HepG2 (cell line): ENCODE data around the gene CEP78. TPM values are rescaled to one million over a fixed set of nuclear protein-coding genes. Genes with fewer than 3 reads are reported as not detected.

ENCODE experiments used
- ETS1 ChIP-seq: sonication (generic); formaldehyde crosslinking; IDR thresholded peaks from 2 replicates; pipeline ENCODE4 v1.4.0; 2020; ENCODE audit warnings: missing genetic modification reagents
- MEF2D ChIP-seq: sonication (generic); formaldehyde crosslinking; IDR thresholded peaks from 2 replicates; pipeline ENCODE4 v1.5.1; 2020; ENCODE audit warnings: mild to moderate bottlenecking, missing genetic modification reagents
- MXI1 ChIP-seq: IDR thresholded peaks from 3 replicates; pipeline ENCODE4 v1.6.1; 2012; ENCODE audit warnings: low read depth, low read length, inconsistent platforms, borderline replicate concordance
- PTBP1 ChIP-seq: fragments of 200-400 bp; formaldehyde crosslinking; IDR thresholded peaks from 2 replicates; pipeline ENCODE4 v1.6.1; 2018; ENCODE audit warnings: low read length, low read depth; ENCODE audit not compliant: poor library complexity, severe bottlenecking
- TP53 ChIP-seq: sonication (generic); formaldehyde crosslinking; conservative IDR thresholded peaks from 2 replicates; pipeline ENCODE4 v1.4.0; 2020; ENCODE audit warnings: missing genetic modification reagents
- ZBTB46 ChIP-seq: sonication (generic); formaldehyde crosslinking; IDR thresholded peaks from 2 replicates; pipeline ENCODE4 v1.4.0; 2020; ENCODE audit warnings: mild to moderate bottlenecking, missing genetic modification reagents, borderline replicate concordance
- ZC3H13 ChIP-seq: sonication (generic); formaldehyde crosslinking; IDR thresholded peaks from 2 replicates; pipeline ENCODE4 v1.8.1; 2023; ENCODE audit warnings: mild to moderate bottlenecking, missing genetic modification reagents, moderate library complexity
- ZKSCAN8 ChIP-seq: IDR thresholded peaks from 2 replicates; pipeline ENCODE4 v1.6.1; 2016; ENCODE audit warnings: borderline replicate concordance, missing genetic modification reagents, missing compliant biosample characterization
- ZNF317 ChIP-seq: sonication (generic); formaldehyde crosslinking; IDR thresholded peaks from 2 replicates; pipeline ENCODE4 v1.5.0; 2020; ENCODE audit warnings: mild to moderate bottlenecking, missing genetic modification reagents
- ZNF503 ChIP-seq: sonication (generic); formaldehyde crosslinking; IDR thresholded peaks from 2 replicates; pipeline ENCODE4 v1.4.0; 2020; ENCODE audit warnings: missing genetic modification reagents
- polyA plus RNA-seq, 8 experiments: library from polyadenylated mRNA; depleted of rRNA in 3 of 8; stranded (reverse) in 7 of 8; unstranded in 1 of 8; fragments of >200 nt; fragmentation: Illumina TruSeq in 4 of 8; extraction: Trizol in 4 of 8; gene quantifications; 2 replicates each; pipeline versions ENCODE4 v1.2.1 to v1.2.3, GENCODE V29; 2011 to 2016; ENCODE audit warnings: low read depth in 4 of 8, missing spikeins in 1 of 8, mixed read lengths in 1 of 8; ENCODE audit not compliant: insufficient read depth in 1 of 8
- total RNA-seq, 5 experiments: library from RNA; depleted of rRNA; stranded (reverse); fragments of >200 nt; fragmentation: Illumina TruSeq; extraction: Trizol; gene quantifications; 2 replicates each; pipeline ENCODE4 v1.2.3, GENCODE V29; 2016; ENCODE audit warnings: low read depth in 1 of 5
- TF ChIP-seq, protein P1 (sequence below): sonication (generic); formaldehyde crosslinking; IDR thresholded peaks from 2 replicates; pipeline ENCODE4 v1.8.1; 2023; ENCODE audit warnings: mild to moderate bottlenecking, missing genetic modification reagents, borderline replicate concordance
- TF ChIP-seq, protein P2 (sequence below): sonication (generic); formaldehyde crosslinking; IDR thresholded peaks from one replicate; pipeline ENCODE4 v1.5.1; 2020; ENCODE audit warnings: mild to moderate bottlenecking, missing genetic modification reagents; ENCODE audit errors: not compliant biosample characterization

CEP78 gene
- total and polyA plus RNA-seq, 2 of the 13 experiments (the other 11 are each of a cell fraction or from before 2014, with no cell fraction given), result 5.1 to 30.8 TPM

DNA sequence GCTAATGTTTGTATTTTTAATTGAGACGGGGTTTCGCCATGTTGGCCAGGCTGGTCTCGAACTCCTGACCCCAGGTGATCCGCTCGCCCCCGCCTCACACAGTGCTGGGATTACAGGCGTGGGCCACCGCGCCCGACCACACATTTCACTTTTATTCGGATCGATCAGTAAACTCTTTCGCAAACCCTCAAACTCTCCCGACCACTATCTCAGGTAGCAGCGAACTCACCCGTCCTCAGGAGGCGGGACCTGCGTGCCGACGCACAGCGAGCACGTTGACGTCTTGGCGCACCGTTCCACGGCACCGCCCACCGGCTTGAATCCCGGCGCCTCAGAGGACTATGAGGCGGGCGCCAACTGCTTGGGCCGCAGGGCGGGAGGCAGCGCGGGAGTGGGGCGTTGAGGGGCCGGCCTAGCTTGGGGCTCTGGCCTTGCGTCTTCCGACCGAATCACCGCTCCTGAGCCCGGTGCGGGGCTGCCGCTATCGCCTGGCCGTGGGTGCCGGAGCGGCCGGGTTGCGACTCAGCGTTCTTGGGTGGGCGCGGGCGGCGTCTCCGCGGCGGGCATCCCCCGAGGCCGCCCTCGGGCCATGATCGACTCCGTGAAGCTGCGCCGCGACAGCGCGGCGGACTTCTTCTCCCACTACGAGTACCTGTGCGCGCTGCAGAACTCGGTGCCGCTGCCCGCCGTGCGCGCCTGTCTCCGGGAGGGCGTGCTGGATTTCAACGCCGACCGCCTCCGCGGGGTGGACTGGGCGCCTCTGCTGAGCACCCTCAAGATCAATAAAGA, at the start of gene CEP78 (continued):
- TF ChIP-seq MXI1, result peak; percentile 43; the same call in 1 of the 3 replicates
- TF ChIP-seq TP53, result no peak
- no peak for TF ChIP-seq ZBTB46 (CRISPR knock-in tag)
- no peak; the same call in 1 of the 2 replicates for TF ChIP-seq ZNF317 (CRISPR knock-in tag)
- TF ChIP-seq PTBP1, result peak; percentile 74
- TF ChIP-seq ZKSCAN8 (CRISPR knock-in tag), result no peak
- no peak for TF ChIP-seq MEF2D (CRISPR knock-in tag)
- 0 out of 2 replicates have a peak, but pooled peaks have one; percentile 54 for TF ChIP-seq ETS1
- TF ChIP-seq ZNF503 (CRISPR knock-in tag), result no peak; the same call in none of the 2 replicates
- TF ChIP-seq, protein P1, sequence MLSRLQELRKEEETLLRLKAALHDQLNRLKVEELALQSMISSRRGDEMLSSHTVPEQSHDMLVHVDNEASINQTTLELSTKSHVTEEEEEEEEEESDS, result no peak
- TF ChIP-seq, protein P2, sequence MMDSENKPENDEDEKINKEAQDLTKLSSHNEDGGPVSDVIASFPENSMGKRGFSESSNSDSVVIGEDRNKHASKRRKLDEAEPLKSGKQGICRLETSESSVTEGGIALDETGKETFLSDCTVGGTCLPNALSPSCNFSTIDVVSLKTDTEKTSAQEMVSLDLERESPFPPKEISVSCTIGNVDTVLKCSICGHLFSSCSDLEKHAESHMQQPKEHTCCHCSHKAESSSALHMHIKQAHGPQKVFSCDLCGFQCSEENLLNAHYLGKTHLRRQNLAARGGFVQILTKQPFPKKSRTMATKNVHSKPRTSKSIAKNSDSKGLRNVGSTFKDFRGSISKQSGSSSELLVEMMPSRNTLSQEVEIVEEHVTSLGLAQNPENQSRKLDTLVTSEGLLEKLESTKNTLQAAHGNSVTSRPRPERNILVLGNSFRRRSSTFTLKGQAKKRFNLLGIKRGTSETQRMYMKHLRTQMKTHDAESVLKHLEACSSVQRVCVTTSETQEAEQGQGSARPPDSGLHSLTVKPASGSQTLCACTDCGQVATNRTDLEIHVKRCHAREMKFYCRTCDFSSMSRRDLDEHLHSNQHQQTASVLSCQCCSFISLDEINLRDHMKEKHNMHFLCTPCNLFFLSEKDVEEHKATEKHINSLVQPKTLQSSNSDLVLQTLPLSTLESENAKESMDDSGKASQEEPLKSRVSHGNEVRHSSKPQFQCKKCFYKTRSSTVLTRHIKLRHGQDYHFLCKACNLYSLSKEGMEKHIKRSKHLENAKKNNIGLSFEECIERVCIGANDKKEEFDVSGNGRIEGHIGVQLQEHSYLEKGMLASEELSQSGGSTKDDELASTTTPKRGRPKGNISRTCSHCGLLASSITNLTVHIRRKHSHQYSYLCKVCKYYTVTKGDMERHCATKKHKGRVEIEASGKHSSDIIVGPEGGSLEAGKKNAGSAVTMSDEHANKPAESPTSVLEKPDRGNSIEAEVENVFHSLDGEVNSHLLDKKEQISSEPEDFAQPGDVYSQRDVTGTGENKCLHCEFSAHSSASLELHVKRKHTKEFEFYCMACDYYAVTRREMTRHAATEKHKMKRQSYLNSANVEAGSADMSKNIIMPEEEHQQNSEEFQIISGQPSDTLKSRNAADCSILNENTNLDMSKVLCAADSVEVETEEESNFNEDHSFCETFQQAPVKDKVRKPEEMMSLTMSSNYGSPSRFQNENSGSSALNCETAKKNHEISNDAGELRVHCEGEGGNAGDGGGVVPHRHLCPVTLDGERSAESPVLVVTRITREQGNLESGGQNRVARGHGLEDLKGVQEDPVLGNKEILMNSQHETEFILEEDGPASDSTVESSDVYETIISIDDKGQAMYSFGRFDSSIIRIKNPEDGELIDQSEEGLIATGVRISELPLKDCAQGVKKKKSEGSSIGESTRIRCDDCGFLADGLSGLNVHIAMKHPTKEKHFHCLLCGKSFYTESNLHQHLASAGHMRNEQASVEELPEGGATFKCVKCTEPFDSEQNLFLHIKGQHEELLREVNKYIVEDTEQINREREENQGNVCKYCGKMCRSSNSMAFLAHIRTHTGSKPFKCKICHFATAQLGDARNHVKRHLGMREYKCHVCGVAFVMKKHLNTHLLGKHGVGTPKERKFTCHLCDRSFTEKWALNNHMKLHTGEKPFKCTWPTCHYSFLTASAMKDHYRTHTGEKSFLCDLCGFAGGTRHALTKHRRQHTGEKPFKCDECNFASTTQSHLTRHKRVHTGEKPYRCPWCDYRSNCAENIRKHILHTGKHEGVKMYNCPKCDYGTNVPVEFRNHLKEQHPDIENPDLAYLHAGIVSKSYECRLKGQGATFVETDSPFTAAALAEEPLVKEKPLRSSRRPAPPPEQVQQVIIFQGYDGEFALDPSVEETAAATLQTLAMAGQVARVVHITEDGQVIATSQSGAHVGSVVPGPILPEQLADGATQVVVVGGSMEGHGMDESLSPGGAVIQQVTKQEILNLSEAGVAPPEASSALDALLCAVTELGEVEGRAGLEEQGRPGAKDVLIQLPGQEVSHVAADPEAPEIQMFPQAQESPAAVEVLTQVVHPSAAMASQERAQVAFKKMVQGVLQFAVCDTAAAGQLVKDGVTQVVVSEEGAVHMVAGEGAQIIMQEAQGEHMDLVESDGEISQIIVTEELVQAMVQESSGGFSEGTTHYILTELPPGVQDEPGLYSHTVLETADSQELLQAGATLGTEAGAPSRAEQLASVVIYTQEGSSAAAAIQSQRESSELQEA (CRISPR knock-in tag), result peak; percentile 58
- peak; percentile 48; the same call in 1 of the 2 replicates for TF ChIP-seq ZC3H13
